ENCODE results near the gene MYO5B.

DNA sequence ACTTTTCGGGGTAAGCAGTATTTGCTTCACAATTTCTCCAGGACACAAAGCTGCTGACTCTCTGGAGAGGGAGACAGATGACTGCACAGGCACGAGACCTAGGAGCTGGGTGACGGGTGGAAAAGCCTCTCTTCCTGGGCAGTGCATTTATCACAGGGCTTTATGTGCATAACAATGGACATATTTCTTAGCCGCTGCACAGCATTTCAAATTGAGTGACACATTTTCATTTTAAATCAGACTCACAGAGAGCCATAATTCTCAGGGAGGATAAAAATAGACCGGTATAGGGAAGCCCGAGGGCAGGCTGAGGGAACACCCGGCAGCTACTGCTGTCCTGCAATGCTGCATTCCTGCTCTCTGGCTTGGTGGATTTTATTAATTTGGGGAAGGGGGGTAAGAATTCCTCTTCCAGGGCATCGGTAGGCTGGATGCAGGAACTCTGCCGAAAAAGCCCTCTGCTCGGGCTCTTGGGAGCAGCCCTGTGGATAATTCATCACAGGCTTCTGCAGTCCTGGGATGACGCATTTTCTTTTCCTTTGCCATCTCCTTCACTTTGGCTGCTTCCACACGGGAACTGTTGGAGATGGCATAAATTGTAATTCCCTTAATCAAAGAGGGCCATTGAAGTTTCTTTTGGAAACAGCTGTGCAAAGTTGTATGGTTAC, 273.5 kb downstream of the MYO5B start:
- TF ChIP-seq, protein P1, sequence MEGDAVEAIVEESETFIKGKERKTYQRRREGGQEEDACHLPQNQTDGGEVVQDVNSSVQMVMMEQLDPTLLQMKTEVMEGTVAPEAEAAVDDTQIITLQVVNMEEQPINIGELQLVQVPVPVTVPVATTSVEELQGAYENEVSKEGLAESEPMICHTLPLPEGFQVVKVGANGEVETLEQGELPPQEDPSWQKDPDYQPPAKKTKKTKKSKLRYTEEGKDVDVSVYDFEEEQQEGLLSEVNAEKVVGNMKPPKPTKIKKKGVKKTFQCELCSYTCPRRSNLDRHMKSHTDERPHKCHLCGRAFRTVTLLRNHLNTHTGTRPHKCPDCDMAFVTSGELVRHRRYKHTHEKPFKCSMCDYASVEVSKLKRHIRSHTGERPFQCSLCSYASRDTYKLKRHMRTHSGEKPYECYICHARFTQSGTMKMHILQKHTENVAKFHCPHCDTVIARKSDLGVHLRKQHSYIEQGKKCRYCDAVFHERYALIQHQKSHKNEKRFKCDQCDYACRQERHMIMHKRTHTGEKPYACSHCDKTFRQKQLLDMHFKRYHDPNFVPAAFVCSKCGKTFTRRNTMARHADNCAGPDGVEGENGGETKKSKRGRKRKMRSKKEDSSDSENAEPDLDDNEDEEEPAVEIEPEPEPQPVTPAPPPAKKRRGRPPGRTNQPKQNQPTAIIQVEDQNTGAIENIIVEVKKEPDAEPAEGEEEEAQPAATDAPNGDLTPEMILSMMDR (conservative IDR thresholded peaks at IDR 0.05; ENCODE audit: low read depth, low read length) = no peak
- no peak for TF ChIP-seq SMC3 (IDR thresholded peaks at IDR 0.05; ENCODE audit: low read depth, low read length)
- no peak for TF ChIP-seq CEBPB (IDR thresholded peaks at IDR 0.05; ENCODE audit: low read depth, low read length)
- no peak for TF ChIP-seq POLR2A (IDR thresholded peaks at IDR 0.05; ENCODE audit: low read depth, low read length)
- TF ChIP-seq CHD1 (IDR thresholded peaks at IDR 0.05; ENCODE audit: low read depth, low read length) = no peak
- no peak for TF ChIP-seq RAD21 (IDR thresholded peaks at IDR 0.05; ENCODE audit: low read length)
- no peak for TF ChIP-seq RFX5 (IDR thresholded peaks at IDR 0.05; ENCODE audit: low read depth, low read length)
- no peak for TF ChIP-seq BHLHE40 (IDR thresholded peaks at IDR 0.05; ENCODE audit: low read depth, low read length)
- TF ChIP-seq FOS (IDR thresholded peaks at IDR 0.05; ENCODE audit: low read depth, low read length) = no peak
- TF ChIP-seq RCOR1 (IDR thresholded peaks at IDR 0.05; ENCODE audit: insufficient replicate concordance, low read length) = no peak
- no peak for TF ChIP-seq MAZ (IDR thresholded peaks at IDR 0.05; ENCODE audit: borderline replicate concordance, low read depth, low read length)
- TF ChIP-seq MXI1 (IDR thresholded peaks at IDR 0.05; ENCODE audit: borderline replicate concordance, low read depth, low read length) = no peak
- TF ChIP-seq USF2 (IDR thresholded peaks at IDR 0.05; ENCODE audit: low read depth, low read length) = no peak
- no peak for TF ChIP-seq NFE2L2 (IDR thresholded peaks at IDR 0.05; ENCODE audit: low read depth, low read length)

Measured in IMR-90 (cell line).